Measurements from ENCODE around the gene GPHA2.

Gene GPHA2

DNA sequence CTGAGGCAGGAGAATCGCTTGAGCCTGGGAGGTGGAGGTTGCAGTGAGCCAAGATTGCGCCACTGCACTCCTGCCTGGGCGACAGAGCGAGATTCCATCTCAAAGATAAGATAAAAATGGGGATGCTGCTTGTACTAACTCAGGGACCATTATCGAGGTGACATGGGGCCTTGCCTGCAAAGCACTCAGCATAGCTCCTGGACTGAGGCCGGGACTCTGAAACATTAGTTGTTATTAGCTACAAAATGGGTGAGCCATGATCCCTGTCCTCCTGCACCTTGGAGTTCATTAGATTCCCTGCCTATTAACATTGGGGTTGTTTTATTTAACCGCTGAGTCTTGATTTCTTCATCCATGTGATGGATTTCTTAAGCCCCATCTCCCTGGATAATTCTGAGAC is 6.1 kb downstream of the GPHA2 start:
- no peak for DNase-seq

DNA sequence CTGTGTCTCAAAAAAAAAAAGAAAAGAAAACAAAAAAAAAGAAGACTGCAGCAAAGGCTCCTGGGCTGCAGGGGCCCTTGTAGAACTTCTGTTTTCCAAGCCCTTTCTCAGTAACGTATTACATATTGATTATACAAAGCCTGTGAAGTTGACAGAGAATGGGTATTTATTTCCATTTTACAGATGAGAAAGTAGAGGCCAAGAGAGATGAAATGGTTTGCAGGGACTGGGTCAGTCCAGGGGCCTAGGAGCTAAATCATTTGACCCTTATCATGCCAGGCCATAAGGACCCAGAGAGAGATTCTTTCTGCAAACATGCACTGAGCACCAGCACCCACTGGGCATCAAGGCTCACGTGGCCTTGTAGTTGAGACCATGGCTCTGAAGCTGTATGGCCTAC is 6.7 kb downstream of the GPHA2 start:
- DNase-seq: no peak

DNA sequence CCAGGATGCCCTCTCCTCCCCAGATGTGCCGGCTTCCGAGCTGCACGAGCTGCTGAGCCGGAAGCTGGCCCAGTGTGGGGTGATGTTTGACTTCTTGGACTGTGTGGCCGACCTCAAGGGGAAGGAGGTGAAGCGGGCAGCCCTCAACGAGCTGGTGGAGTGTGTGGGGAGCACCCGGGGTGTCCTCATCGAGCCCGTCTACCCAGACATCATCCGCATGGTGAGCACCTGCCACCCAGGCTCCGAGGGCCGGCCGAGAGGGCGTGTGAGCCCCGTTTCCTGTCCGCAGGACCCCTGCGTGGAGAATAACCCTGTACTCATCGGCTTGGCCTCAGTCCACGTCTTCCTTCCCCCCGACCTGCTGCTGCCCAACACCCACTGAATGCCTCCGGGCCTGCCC is 9.0 kb downstream of the GPHA2 start:
- no peak for DNase-seq

- no peak for DNase-seq
Measured at GRCh38 chr11:64925536-64926436, 9.9 kb downstream of the GPHA2 start.

GRCh38 chr11:64924910-64925284 is 10.8 kb downstream of the GPHA2 start:
- no peak for DNase-seq

- DNase-seq: peak; percentile 91 to 94
Measured at GRCh38 chr11:64923944-64924909, 11.5 kb downstream of the GPHA2 start, which contains the start of gene PPP2R5B. PPP2R5B (plus strand) TSS chr11:64924689; CDS start chr11:64925735, 1,046 bp downstream.

- no peak for DNase-seq
Measured at GRCh38 chr11:64923151-64923661, 12.5 kb downstream of the GPHA2 start.

DNA sequence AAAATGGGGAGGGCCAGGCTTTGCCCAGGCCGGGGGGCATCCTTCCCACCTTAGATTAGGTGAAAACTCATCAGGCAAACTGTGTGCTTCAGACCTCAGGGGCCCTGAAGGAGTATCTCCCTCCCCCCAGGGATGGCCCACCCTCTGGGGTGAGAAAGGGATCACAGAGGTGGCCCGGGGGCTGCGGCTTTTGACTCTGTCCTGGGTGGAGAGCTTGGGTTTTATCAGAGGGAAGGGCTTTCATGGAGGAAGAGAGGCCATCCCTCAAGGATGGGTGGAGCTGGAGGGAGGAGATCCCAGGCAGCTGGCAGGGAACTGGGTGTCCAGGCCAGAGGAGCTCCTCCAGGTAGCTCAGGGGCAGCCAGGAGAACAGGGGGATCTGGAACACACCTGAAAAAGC is 14.3 kb downstream of the GPHA2 start:
- DNase-seq: no peak

DNA sequence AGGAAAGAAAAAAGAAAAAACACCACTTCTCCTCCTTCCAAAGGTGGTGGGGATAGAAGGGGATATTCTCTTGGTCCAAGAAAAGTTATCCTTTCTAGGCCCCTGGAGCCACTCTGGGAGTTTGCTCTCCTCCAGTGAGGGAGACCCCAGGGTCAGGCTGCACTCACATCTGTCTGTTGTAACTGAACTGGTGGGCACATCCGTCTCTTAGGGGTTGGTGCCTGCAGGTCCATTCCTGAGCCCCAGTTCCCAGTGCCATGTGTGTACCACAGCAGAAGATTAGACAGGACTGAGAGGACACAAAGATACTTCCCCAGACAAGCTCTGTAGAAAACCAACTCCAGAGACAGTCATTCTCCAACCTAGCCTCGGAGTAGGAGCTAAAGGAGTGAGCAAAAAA is 15.6 kb downstream of the GPHA2 start:
- no peak for DNase-seq

DNA sequence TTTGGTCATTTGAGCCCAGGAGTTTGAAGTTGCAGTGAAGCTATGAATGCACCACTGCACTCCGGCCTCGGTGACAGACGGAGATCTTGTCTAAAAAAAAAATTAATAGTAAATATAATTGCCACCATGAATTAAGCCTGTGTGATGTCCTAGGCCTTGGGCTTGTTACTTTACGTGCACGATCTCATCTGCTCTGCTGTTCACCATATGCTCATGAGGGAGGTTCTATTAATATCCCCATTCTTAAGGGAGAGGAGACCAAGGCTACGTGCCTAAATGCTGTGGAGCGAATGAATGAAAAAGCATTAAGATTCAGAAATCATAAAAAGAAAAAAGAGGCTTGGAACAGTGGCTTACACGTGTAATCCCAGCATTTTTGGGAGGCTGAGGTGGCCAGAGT is 16.1 kb downstream of the GPHA2 start:
- no peak for DNase-seq

GRCh38 chr11:64918017-64918416 is 17.7 kb downstream of the GPHA2 start:
- DNase-seq: peak; percentile 28 to 48

GRCh38 chr11:64917663-64917995 is 18.1 kb downstream of the GPHA2 start:
- no peak for DNase-seq

- peak; percentile 99 to 100 for DNase-seq
Measured at GRCh38 chr11:64916775-64917662, 18.7 kb downstream of the GPHA2 start, which contains the start of gene ATG2A. ATG2A (minus strand) TSS chr11:64917209; CDS start chr11:64917135, 74 bp downstream.

DNA sequence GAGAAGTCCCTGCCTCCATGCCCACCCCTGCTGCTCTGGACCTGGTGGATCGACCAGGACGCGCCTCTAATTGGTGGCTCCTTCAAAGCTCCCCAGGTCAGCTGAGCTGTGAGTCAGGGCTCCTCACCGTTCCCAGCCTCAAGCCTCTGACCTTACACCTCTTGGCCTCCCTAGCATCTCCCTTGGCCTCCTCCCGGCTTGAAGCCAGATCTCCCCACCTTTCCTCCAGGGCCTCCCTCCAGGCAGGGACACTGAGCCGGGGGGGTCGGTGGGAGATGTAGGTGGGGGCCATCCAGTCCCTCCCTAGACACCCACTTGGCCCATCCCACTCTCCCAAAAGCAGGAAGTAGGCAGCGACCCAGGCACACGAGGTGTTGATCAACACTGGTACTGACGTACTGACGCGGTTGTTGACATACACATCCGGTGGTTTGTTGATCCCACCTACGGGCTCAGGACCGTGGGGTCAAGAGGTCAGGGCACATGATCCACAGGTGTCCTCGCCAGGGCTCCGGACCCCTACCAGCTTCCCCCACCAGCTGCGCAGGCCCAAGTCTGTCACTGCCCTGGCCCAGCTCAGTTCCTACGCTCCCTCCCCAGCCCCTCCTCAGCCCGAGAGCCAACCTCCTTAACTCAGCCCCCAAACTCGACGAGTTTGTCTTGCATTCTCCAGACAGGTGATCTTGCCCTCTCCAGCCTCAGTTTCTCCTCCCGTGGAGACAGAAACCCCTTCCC is 19.5 kb downstream of the GPHA2 start:
- DNase-seq: peak; percentile 33 to 41

DNA sequence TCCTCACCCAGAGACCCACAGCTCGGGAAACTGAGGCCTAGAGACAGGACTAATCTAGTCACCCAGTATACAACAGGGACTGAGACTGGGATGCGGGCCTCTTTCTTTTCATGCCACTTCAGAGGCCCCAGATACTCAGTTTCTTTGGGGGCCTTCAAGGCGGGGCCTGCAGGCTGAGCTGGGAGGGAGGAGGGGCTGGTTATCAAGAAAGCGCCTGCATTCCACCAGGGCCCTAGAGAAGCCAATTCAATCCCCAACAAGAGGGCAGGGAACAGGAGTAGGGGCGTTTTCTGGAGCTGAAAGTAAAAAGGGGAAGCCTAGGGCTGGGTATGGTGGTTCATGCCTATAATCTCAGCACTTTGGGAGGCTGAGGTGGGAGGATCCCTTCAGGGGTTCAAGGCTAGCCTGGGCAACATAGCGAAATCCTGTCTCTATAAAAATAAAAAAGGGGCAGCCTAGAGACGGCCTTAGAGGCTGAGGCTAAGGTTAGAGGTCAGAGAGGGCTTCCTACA is 20.3 kb downstream of the GPHA2 start:
- no peak for DNase-seq

GRCh38 chr11:64914123-64914522 is 21.6 kb downstream of the GPHA2 start:
- no peak for DNase-seq

GRCh38 chr11:64913171-64913727 is 22.4 kb downstream of the GPHA2 start:
- DNase-seq: no peak

GRCh38 chr11:64911689-64912088 is 24.0 kb downstream of the GPHA2 start:
- DNase-seq: no peak

GRCh38 chr11:64911142-64911541 is 24.6 kb downstream of the GPHA2 start:
- DNase-seq: no peak

GRCh38 chr11:64910451-64911093 is 25.1 kb downstream of the GPHA2 start:
- DNase-seq: no peak

Measured in Kasumi-1 (cell line).